ENCODE data around the gene DHRSX. TPM values are rescaled to one million over a fixed set of nuclear protein-coding genes. Genes with fewer than 3 reads are reported as not detected.

The DHRSX gene
- total RNA-seq, 1 donor from 2014 or later = 31.8 TPM

DNA sequence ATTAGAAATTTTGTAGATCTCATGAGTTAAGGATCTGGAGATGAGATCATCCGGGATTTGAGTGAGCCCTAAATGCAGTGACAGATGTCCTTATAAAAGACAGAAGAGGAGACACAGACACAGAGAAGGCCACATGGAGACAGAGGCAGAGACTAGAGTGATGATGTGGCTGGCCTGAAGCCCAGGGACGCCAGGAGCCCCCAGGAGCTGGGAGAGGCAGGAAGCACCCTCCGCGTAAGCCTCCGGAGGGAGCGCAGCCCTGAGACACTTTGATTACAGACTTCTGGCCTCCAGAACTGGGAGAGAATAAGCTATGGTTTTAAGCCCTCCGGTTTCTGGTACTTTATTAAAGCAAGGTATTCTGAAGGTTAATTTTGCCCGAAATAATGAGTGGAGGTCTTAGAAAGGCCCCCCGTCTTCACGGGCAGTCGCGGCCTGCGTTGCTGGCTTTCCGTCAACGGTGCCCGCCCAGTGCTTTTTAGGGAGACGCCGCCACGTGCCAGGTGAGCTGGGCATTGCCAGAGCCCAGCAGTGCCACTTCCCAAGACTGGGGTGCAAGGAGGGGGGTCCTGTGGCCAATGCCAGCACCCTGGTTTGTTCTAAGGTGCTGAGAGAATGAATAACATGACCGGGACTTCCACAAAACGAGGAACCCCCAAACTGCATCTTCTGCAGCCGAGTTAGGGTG is 8.1 kb downstream of the DHRSX start:
- Mint-ChIP-seq H3K4me1 (peaks cover 16% of the 10 kb centered on the region), H3K27ac (peak overlapping the region; percentile 92), H3K27me3 (ENCODE audit: insufficient read depth, low read depth) (peaks cover 5% of the 10 kb centered on the region), H3K4me3 (no peak overlapping the region), H3K9me3 (no peaks in the 10 kb centered on the region), H3K36me3 (peaks cover 35% of the 10 kb centered on the region)
- peaks cover 15% of the 10 kb centered on the region for H4K20me1 ChIP-seq (ENCODE audit: low read depth)
- H3K4me2 ChIP-seq = no peak overlapping the region
- TF ChIP-seq EZH2 (IDR thresholded peaks at IDR 0.05) (no peak), CTCF (IDR thresholded peaks at IDR 0.05) (no peak), EZH2phosphoT487 (IDR thresholded peaks at IDR 0.05) (no peak)
- no peak overlapping the region for H3K4me3 ChIP-seq
- peaks cover 97% of the 10 kb centered on the region for H3K79me2 ChIP-seq (ENCODE audit: low read depth)
- no peaks in the 10 kb centered on the region for H3K36me3 ChIP-seq
- peaks cover 9% of the 10 kb centered on the region for H3K4me1 ChIP-seq
- H3K9ac ChIP-seq = no peak overlapping the region
- no peak overlapping the region for H3K27ac ChIP-seq
- no peaks in the 10 kb centered on the region for H3K9me3 ChIP-seq (ENCODE audit: low read depth)
- peaks cover 6% of the 10 kb centered on the region for H3F3A ChIP-seq (ENCODE audit: low read depth)
- no peaks in the 10 kb centered on the region for H3K27me3 ChIP-seq
- no peak for DNase-seq (ENCODE audit: low spot score)
- no peak overlapping the region for H2AFZ ChIP-seq (replicated peaks)

DNA sequence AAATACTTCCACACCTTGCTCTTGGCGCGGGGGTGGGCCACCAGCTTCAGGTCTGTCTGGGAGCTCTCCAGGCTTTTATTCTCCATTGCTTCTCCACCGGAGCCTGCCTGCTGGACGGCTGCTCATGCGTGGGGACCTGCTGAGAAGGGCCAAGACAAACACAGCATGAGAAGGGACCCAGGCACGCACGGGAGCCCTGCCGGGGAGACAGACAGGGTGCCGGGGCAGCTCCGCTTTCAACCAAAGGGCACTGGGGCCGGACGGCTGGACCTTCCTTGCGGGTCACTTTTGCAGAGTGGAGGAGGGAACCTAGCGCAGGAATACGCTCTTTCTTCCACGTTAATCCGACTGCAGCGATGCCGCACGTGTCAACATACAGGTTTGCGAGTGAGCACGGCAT is 10.1 kb downstream of the DHRSX start:
- Mint-ChIP-seq H3K4me3 (no peak overlapping the region), H3K27me3 (ENCODE audit: insufficient read depth, low read depth) (peaks cover 7% of the 10 kb centered on the region), H3K9me3 (no peaks in the 10 kb centered on the region), H3K4me1 (peaks cover 22% of the 10 kb centered on the region), H3K36me3 (peaks cover 38% of the 10 kb centered on the region), H3K27ac (no peak overlapping the region)
- Histone ChIP-seq H2AFZ (replicated peaks) (no peak overlapping the region), H3K9ac (no peak overlapping the region), H3K4me3 (no peak overlapping the region), H3F3A (ENCODE audit: low read depth) (peaks cover 13% of the 10 kb centered on the region), H3K4me2 (no peak overlapping the region), H3K4me1 (peaks cover 4% of the 10 kb centered on the region), H3K36me3 (no peaks in the 10 kb centered on the region), H3K27me3 (no peaks in the 10 kb centered on the region), H3K79me2 (ENCODE audit: low read depth) (peaks cover 94% of the 10 kb centered on the region), H3K27ac (no peak overlapping the region), H4K20me1 (ENCODE audit: low read depth) (peaks cover 16% of the 10 kb centered on the region), H3K9me3 (ENCODE audit: low read depth) (no peaks in the 10 kb centered on the region)
- no peak for DNase-seq (ENCODE audit: low spot score)
- TF ChIP-seq CTCF (IDR thresholded peaks at IDR 0.05) (no peak), EZH2 (IDR thresholded peaks at IDR 0.05) (no peak), EZH2phosphoT487 (IDR thresholded peaks at IDR 0.05) (no peak)

DNA sequence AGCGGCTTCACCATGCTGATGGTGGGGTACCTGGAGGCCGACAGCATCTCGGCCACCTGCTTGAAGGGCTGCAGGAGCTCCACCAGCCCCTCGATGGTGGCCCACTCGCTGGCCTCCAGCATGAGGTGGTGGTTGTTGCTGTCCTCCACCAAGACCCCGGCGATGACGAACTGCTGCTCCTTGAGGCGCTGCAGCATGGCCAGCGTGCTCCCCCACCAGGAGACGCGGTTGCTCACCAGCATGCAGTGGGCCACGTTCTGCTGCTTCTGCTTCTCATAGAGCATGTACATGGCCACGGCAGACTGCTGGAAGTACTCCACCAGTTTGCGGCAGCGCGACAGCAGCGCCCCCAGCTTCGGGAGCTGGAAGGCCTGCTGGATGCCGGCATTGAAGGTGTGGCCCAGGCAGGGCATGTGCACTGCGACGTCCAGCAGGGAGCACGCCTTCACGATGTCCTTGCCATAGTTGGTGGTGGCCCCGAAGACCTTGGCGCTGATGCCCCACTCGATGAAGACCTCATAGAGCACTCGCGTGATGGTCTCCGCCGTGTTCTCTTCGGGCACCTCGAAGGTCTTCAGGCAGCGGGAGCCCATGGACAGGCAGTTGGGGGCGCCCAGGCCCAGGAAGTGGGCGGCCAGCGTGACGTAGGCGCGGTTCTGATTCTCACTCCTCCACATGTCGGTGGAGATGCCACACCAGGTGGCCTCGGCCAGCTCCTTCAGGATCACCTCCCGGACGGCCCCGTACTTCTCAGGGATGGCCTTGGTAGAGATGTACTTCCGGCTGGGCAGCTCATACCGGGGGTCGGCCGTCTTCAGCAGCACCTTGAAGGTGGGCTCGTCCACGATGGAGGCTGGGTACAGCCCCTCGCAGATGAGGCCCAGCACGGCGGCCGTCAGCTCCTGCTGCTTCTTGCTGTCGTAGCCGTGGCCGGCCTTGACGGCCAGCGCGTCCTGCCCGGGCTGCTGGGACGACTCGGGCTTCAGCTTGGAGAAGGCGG is 11.0 kb downstream of the DHRSX start:
- Mint-ChIP-seq H3K27me3 (ENCODE audit: insufficient read depth, low read depth) (peaks cover 7% of the 10 kb centered on the region), H3K4me3 (no peak overlapping the region), H3K4me1 (peaks cover 27% of the 10 kb centered on the region), H3K36me3 (peaks cover 37% of the 10 kb centered on the region), H3K27ac (no peak overlapping the region), H3K9me3 (no peaks in the 10 kb centered on the region)
- H3K4me3 ChIP-seq = no peak overlapping the region
- peaks cover 12% of the 10 kb centered on the region for H4K20me1 ChIP-seq (ENCODE audit: low read depth)
- H3K27ac ChIP-seq = no peak overlapping the region
- H3K4me2 ChIP-seq = no peak overlapping the region
- H3K9ac ChIP-seq = no peak overlapping the region
- no peaks in the 10 kb centered on the region for H3K27me3 ChIP-seq
- H3F3A ChIP-seq (ENCODE audit: low read depth) = peaks cover 19% of the 10 kb centered on the region
- no peaks in the 10 kb centered on the region for H3K36me3 ChIP-seq
- no peak for TF ChIP-seq EZH2 (IDR thresholded peaks at IDR 0.05)
- TF ChIP-seq CTCF (IDR thresholded peaks at IDR 0.05) = no peak
- no peak for TF ChIP-seq EZH2phosphoT487 (IDR thresholded peaks at IDR 0.05)
- DNase-seq (ENCODE audit: low spot score) = no peak
- peaks cover 91% of the 10 kb centered on the region for H3K79me2 ChIP-seq (ENCODE audit: low read depth)
- H3K9me3 ChIP-seq (ENCODE audit: low read depth) = no peaks in the 10 kb centered on the region
- peaks cover 6% of the 10 kb centered on the region for H3K4me1 ChIP-seq
- no peak overlapping the region for H2AFZ ChIP-seq (replicated peaks)

Measured in neural progenitor cell (in vitro differentiated cells).